Measurements from ENCODE around the gene EXT2. TPM values are rescaled to one million over a fixed set of nuclear protein-coding genes. Genes with fewer than 3 reads are reported as not detected.
A peak's percentile ranks its signal among the peaks of the same experiment; 100 is the strongest.

The EXT2 gene
- polyA plus RNA-seq, 1 of the 3 experiments (the other 2 are of a cell fraction), result 92.9 TPM

DNA sequence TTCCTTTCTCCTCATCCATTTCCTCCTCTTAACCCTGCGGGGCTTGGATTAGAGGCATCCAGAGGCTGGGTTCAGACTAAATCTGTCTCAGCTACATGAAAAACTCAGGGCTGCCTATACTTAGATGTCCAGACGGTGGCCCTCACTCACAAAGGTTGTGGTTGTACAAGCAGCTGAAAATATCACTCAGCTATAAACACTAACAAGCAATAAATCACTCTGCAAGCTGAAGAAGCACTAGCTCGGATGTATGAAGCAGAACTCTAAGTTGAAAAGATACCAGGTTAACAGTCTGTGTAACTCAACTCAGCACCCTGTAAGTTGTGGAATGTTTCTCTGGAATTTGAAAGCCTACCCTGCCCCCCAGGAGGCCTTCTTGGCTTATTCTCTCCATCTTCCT lies 82.9 kb downstream of the EXT2 start:
- ChIA-PET POLR2A (no interaction called here), CTCF (interaction anchor here (1.1 to 2.8 kb wide), 6 partner anchors 10 to 361 kb away, joined by 3 to 10 read pairs (median 5); no protein-coding TSS in a partner anchor)
- H3K27ac ChIP-seq (ENCODE audit: low read depth in 2 of 2, low read length in 1 of 2), result no peak overlapping the region
- no peak overlapping the region for H3K4me2 ChIP-seq
- WGBS (ENCODE audit: low lambda C conversion rate), result 72% methylated on average over 3 of the region's 3 CpGs
- peaks cover 5% of the 10 kb centered on the region for H3F3A ChIP-seq (replicated peaks; ENCODE audit: insufficient read depth)
- H3K9ac ChIP-seq, result no peak overlapping the region
- no peak overlapping the region for H2AFZ ChIP-seq (ENCODE audit: low read depth)
- H3K9me2 ChIP-seq, result no peaks in the 10 kb centered on the region
- no peak for DNase-seq
- H3K4me3 ChIP-seq (ENCODE audit: low read depth in 2 of 2, low read length in 1 of 2), result no peak overlapping the region
- peaks cover 5 to 39% of the 10 kb centered on the region in 2 experiments; a peak in 3 of 4 replicates for H3K4me1 ChIP-seq (ENCODE audit: control insufficient read depth in 1 of 2, insufficient read depth in 2 of 2, low read depth in 1 of 2, low read length in 1 of 2)
- H3K9me3 ChIP-seq, result no peaks in the 10 kb centered on the region
- no peaks in the 10 kb centered on the region for H4K20me1 ChIP-seq (ENCODE audit: insufficient read depth)
- H3K36me3 ChIP-seq (replicated peaks in 1 of 2; ENCODE audit: control insufficient read depth in 1 of 2, insufficient read depth in 2 of 2, low read length in 1 of 2), result no peaks in the 10 kb centered on the region
- TF ChIP-seq, protein P1, sequence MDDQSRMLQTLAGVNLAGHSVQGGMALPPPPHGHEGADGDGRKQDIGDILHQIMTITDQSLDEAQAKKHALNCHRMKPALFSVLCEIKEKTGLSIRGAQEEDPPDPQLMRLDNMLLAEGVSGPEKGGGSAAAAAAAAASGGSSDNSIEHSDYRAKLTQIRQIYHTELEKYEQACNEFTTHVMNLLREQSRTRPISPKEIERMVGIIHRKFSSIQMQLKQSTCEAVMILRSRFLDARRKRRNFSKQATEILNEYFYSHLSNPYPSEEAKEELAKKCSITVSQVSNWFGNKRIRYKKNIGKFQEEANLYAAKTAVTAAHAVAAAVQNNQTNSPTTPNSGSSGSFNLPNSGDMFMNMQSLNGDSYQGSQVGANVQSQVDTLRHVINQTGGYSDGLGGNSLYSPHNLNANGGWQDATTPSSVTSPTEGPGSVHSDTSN (IDR thresholded peaks at IDR 0.05), result peak; percentile 37; the same call in 1 of the 2 replicates
- TF ChIP-seq, protein P2, sequence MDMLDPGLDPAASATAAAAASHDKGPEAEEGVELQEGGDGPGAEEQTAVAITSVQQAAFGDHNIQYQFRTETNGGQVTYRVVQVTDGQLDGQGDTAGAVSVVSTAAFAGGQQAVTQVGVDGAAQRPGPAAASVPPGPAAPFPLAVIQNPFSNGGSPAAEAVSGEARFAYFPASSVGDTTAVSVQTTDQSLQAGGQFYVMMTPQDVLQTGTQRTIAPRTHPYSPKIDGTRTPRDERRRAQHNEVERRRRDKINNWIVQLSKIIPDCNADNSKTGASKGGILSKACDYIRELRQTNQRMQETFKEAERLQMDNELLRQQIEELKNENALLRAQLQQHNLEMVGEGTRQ (IDR thresholded peaks at IDR 0.05; ENCODE audit: borderline replicate concordance, low read depth, low read length), result no peak
- no peaks in the 10 kb centered on the region for H3K27me3 ChIP-seq (ENCODE audit: insufficient read depth)
- no peaks in the 10 kb centered on the region for H3K79me2 ChIP-seq (ENCODE audit: insufficient read depth)

DNA sequence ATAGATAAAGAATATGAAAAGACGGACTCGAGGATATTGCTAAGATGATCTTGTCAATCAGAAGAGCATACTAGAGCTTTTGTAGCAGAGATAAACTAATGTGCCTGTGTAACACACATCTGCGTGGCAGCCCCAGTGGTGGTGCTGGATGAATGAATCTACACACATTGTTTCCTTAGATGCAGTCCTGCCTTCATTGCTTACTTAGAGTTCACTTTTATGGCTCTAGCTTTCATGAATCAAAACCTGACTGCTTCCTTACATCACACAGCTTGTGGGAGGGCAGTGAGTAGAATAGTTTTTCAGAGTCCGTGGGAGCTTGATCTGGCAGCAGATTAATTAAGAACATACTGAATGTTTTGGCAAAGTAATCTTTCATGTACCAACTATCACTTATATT lies 83.7 kb downstream of the EXT2 start:
- Histone ChIP-seq H3K4me3 (ENCODE audit: low read depth in 2 of 2, low read length in 1 of 2) (no peak overlapping the region), H3K9me3 (no peaks in the 10 kb centered on the region), H3K27ac (ENCODE audit: low read depth in 2 of 2, low read length in 1 of 2) (no peak overlapping the region), H3K9me2 (no peaks in the 10 kb centered on the region), H4K20me1 (ENCODE audit: insufficient read depth) (no peaks in the 10 kb centered on the region), H3K79me2 (ENCODE audit: insufficient read depth) (no peaks in the 10 kb centered on the region), H3K36me3 (replicated peaks in 1 of 2; ENCODE audit: control insufficient read depth in 1 of 2, insufficient read depth in 2 of 2, low read length in 1 of 2) (no peaks in the 10 kb centered on the region), H3K4me1 (ENCODE audit: control insufficient read depth in 1 of 2, insufficient read depth in 2 of 2, low read depth in 1 of 2, low read length in 1 of 2) (peaks cover 5 to 46% of the 10 kb centered on the region in 2 experiments; a peak in 3 of 4 replicates), H3K9ac (no peak overlapping the region), H3K4me2 (no peak overlapping the region), H2AFZ (ENCODE audit: low read depth) (no peak overlapping the region), H3K27me3 (ENCODE audit: insufficient read depth) (no peaks in the 10 kb centered on the region), H3F3A (replicated peaks; ENCODE audit: insufficient read depth) (peaks cover 5% of the 10 kb centered on the region)
- WGBS (ENCODE audit: low lambda C conversion rate), result 68% methylated on average over 4 of the region's 4 CpGs
- POLR2A ChIA-PET, result no interaction called here
- CTCF ChIA-PET, result interaction anchor here (1.1 to 2.8 kb wide), 4 partner anchors 10 to 107 kb away, joined by 3 to 10 read pairs (median 5); no protein-coding TSS in a partner anchor
- peak; percentile 20 for DNase-seq
- TF ChIP-seq, protein P3, sequence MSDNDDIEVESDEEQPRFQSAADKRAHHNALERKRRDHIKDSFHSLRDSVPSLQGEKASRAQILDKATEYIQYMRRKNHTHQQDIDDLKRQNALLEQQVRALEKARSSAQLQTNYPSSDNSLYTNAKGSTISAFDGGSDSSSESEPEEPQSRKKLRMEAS (IDR thresholded peaks at IDR 0.05; ENCODE audit: low read depth), result no peak
- TF ChIP-seq, protein P4, sequence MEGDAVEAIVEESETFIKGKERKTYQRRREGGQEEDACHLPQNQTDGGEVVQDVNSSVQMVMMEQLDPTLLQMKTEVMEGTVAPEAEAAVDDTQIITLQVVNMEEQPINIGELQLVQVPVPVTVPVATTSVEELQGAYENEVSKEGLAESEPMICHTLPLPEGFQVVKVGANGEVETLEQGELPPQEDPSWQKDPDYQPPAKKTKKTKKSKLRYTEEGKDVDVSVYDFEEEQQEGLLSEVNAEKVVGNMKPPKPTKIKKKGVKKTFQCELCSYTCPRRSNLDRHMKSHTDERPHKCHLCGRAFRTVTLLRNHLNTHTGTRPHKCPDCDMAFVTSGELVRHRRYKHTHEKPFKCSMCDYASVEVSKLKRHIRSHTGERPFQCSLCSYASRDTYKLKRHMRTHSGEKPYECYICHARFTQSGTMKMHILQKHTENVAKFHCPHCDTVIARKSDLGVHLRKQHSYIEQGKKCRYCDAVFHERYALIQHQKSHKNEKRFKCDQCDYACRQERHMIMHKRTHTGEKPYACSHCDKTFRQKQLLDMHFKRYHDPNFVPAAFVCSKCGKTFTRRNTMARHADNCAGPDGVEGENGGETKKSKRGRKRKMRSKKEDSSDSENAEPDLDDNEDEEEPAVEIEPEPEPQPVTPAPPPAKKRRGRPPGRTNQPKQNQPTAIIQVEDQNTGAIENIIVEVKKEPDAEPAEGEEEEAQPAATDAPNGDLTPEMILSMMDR (IDR thresholded peaks at IDR 0.05), result no peak
- TF ChIP-seq RXRA (IDR thresholded peaks at IDR 0.05; ENCODE audit: borderline replicate concordance, low read depth) (no peak), CHD2 (IDR thresholded peaks at IDR 0.05; ENCODE audit: low read length, partially characterized antibody) (no peak), FOXM1 (IDR thresholded peaks at IDR 0.05; ENCODE audit: low read depth) (no peak)
